ENCODE measurements around the gene FOXN3.
"Not testable (repeated sequence)": the region's sequence is repeated elsewhere in the genome, so short reads cannot be mapped to it uniquely, and the experiment has no call there.

Gene FOXN3

GRCh38 chr14:89158701-89159100 is 258.3 kb downstream of the FOXN3 start:
- ChIA-PET POLR2A (no interaction called here), CTCF (no interaction called here)
- no peak for DNase-seq (ENCODE audit: extremely low spot score)
- TF ChIP-seq CTBP1 (IDR thresholded peaks at IDR 0.05; ENCODE audit: borderline replicate concordance) (no peak), ELF4 (IDR thresholded peaks at IDR 0.05) (no peak)

- POLR2A ChIA-PET; DNase-seq (ENCODE audit: extremely low spot score); CTCF ChIA-PET: not testable (repeated sequence)
Measured at GRCh38 chr14:89158104-89158503, 258.9 kb downstream of the FOXN3 start.

- no peak for DNase-seq (ENCODE audit: extremely low spot score)
- POLR2A ChIA-PET = no interaction called here
- CTCF ChIA-PET = interaction anchor here (0.6 kb wide), 1 partner anchor 768 kb away, joined by 3 read pairs; no protein-coding TSS in a partner anchor
- no peak for TF ChIP-seq NFRKB (IDR thresholded peaks at IDR 0.05)
- TF ChIP-seq SP1 (IDR thresholded peaks at IDR 0.05) = no peak
- no peak for TF ChIP-seq ELF4 (IDR thresholded peaks at IDR 0.05)
- no peak for TF ChIP-seq FOXK2 (IDR thresholded peaks at IDR 0.05)
- TF ChIP-seq TARDBP (IDR thresholded peaks at IDR 0.05) = no peak
- no peak for TF ChIP-seq HDGF (IDR thresholded peaks at IDR 0.05; ENCODE audit: borderline replicate concordance)
- no peak for TF ChIP-seq ZNF384 (IDR thresholded peaks at IDR 0.05)
- no peak for TF ChIP-seq BHLHE40 (IDR thresholded peaks at IDR 0.05; ENCODE audit: borderline replicate concordance)
- no peak for TF ChIP-seq PKNOX1 (IDR thresholded peaks at IDR 0.05)
- no peak for TF ChIP-seq FOXM1 (IDR thresholded peaks at IDR 0.05; ENCODE audit: borderline replicate concordance)
- TF ChIP-seq ARNT (IDR thresholded peaks at IDR 0.05) = no peak
Measured at GRCh38 chr14:89155491-89155890, 261.5 kb downstream of the FOXN3 start.

GRCh38 chr14:89151693-89152092 is 265.3 kb downstream of the FOXN3 start:
- POLR2A ChIA-PET; CTCF ChIA-PET; DNase-seq (ENCODE audit: extremely low spot score): not testable (repeated sequence)

- no peak for TF ChIP-seq TARDBP (IDR thresholded peaks at IDR 0.05)
- no peak for TF ChIP-seq LEF1 (IDR thresholded peaks at IDR 0.05; ENCODE audit: borderline replicate concordance)
- TF ChIP-seq FOXM1 (IDR thresholded peaks at IDR 0.05; ENCODE audit: borderline replicate concordance) = no peak
- TF ChIP-seq SP1 (IDR thresholded peaks at IDR 0.05) = no peak
- TF ChIP-seq L3MBTL2 (conservative IDR thresholded peaks at IDR 0.05) = no peak
- TF ChIP-seq BHLHE40 (IDR thresholded peaks at IDR 0.05; ENCODE audit: borderline replicate concordance) = no peak
- TF ChIP-seq ELF4 (IDR thresholded peaks at IDR 0.05) = no peak
- TF ChIP-seq FOXA1 (IDR thresholded peaks at IDR 0.05) = no peak
- POLR2A ChIA-PET = no interaction called here
- DNase-seq (ENCODE audit: extremely low spot score) = no peak
- CTCF ChIA-PET = interaction anchor here (0.6 kb wide), 1 partner anchor 212 kb away, joined by 5 read pairs; no protein-coding TSS in a partner anchor
Measured at GRCh38 chr14:89146274-89146673, 270.8 kb downstream of the FOXN3 start.

GRCh38 chr14:89144642-89145041 is 272.4 kb downstream of the FOXN3 start:
- ChIA-PET POLR2A (no interaction called here), CTCF (no interaction called here)
- TF ChIP-seq ARNT (IDR thresholded peaks at IDR 0.05) (no peak), L3MBTL2 (conservative IDR thresholded peaks at IDR 0.05) (no peak), CTBP1 (IDR thresholded peaks at IDR 0.05; ENCODE audit: borderline replicate concordance) (no peak), HDGF (IDR thresholded peaks at IDR 0.05; ENCODE audit: borderline replicate concordance) (no peak), ELF4 (IDR thresholded peaks at IDR 0.05) (no peak), SUZ12 (IDR thresholded peaks at IDR 0.05) (no peak), FOXK2 (IDR thresholded peaks at IDR 0.05) (no peak), FOXA1 (IDR thresholded peaks at IDR 0.05) (no peak), NFRKB (IDR thresholded peaks at IDR 0.05) (no peak), BHLHE40 (IDR thresholded peaks at IDR 0.05; ENCODE audit: borderline replicate concordance) (no peak), TARDBP (IDR thresholded peaks at IDR 0.05) (no peak), FOXM1 (IDR thresholded peaks at IDR 0.05; ENCODE audit: borderline replicate concordance) (no peak), LEF1 (IDR thresholded peaks at IDR 0.05; ENCODE audit: borderline replicate concordance) (no peak), ZNF384 (IDR thresholded peaks at IDR 0.05) (no peak)
- no peak for DNase-seq (ENCODE audit: extremely low spot score)

GRCh38 chr14:89144066-89144465 is 273.0 kb downstream of the FOXN3 start:
- POLR2A ChIA-PET = no interaction called here
- CTCF ChIA-PET = no interaction called here
- TF ChIP-seq TARDBP (IDR thresholded peaks at IDR 0.05) = no peak
- no peak for TF ChIP-seq LEF1 (IDR thresholded peaks at IDR 0.05; ENCODE audit: borderline replicate concordance)
- no peak for TF ChIP-seq BHLHE40 (IDR thresholded peaks at IDR 0.05; ENCODE audit: borderline replicate concordance)
- TF ChIP-seq FOXK2 (IDR thresholded peaks at IDR 0.05) = no peak
- no peak for TF ChIP-seq FOXA1 (IDR thresholded peaks at IDR 0.05)
- TF ChIP-seq ELF4 (IDR thresholded peaks at IDR 0.05) = no peak
- no peak for TF ChIP-seq SP1 (IDR thresholded peaks at IDR 0.05)
- no peak for TF ChIP-seq HDGF (IDR thresholded peaks at IDR 0.05; ENCODE audit: borderline replicate concordance)
- TF ChIP-seq ARNT (IDR thresholded peaks at IDR 0.05) = no peak
- no peak for TF ChIP-seq CTBP1 (IDR thresholded peaks at IDR 0.05; ENCODE audit: borderline replicate concordance)
- TF ChIP-seq L3MBTL2 (conservative IDR thresholded peaks at IDR 0.05) = no peak
- TF ChIP-seq SUZ12 (IDR thresholded peaks at IDR 0.05) = no peak
- TF ChIP-seq FOXM1 (IDR thresholded peaks at IDR 0.05; ENCODE audit: borderline replicate concordance) = no peak
- TF ChIP-seq ZNF384 (IDR thresholded peaks at IDR 0.05) = no peak
- TF ChIP-seq PKNOX1 (IDR thresholded peaks at IDR 0.05) = no peak
- TF ChIP-seq NFRKB (IDR thresholded peaks at IDR 0.05) = no peak
- no peak for DNase-seq (ENCODE audit: extremely low spot score)

GRCh38 chr14:89143595-89143994 is 273.4 kb downstream of the FOXN3 start:
- CTCF ChIA-PET = no interaction called here
- TF ChIP-seq SUZ12 (IDR thresholded peaks at IDR 0.05) = no peak
- no peak for TF ChIP-seq ARNT (IDR thresholded peaks at IDR 0.05)
- TF ChIP-seq CTBP1 (IDR thresholded peaks at IDR 0.05; ENCODE audit: borderline replicate concordance) = no peak
- no peak for TF ChIP-seq FOXK2 (IDR thresholded peaks at IDR 0.05)
- no peak for TF ChIP-seq PKNOX1 (IDR thresholded peaks at IDR 0.05)
- TF ChIP-seq FOXM1 (IDR thresholded peaks at IDR 0.05; ENCODE audit: borderline replicate concordance) = no peak
- TF ChIP-seq ELF4 (IDR thresholded peaks at IDR 0.05) = no peak
- TF ChIP-seq BHLHE40 (IDR thresholded peaks at IDR 0.05; ENCODE audit: borderline replicate concordance) = no peak
- no peak for TF ChIP-seq TARDBP (IDR thresholded peaks at IDR 0.05)
- TF ChIP-seq HDGF (IDR thresholded peaks at IDR 0.05; ENCODE audit: borderline replicate concordance) = no peak
- no peak for TF ChIP-seq NFRKB (IDR thresholded peaks at IDR 0.05)
- no peak for TF ChIP-seq L3MBTL2 (conservative IDR thresholded peaks at IDR 0.05)
- TF ChIP-seq LEF1 (IDR thresholded peaks at IDR 0.05; ENCODE audit: borderline replicate concordance) = no peak
- no peak for TF ChIP-seq FOXA1 (IDR thresholded peaks at IDR 0.05)
- POLR2A ChIA-PET = no interaction called here
- DNase-seq (ENCODE audit: extremely low spot score) = no peak
